ENCODE results near the gene AIG1.

AIG1 gene

GRCh38 chr6:143107440-143107839 is 46.8 kb downstream of the AIG1 start:
- TF ChIP-seq EZH2 (IDR thresholded peaks at IDR 0.05; ENCODE audit: borderline replicate concordance, low read length), result no peak
- no peak for TF ChIP-seq CTCF (IDR thresholded peaks at IDR 0.05; ENCODE audit: low read length)
- H2AFZ ChIP-seq (ENCODE audit: low read length), result no peak overlapping the region
- no peaks in the 10 kb centered on the region for H3F3A ChIP-seq (ENCODE audit: insufficient read depth, low read length)

GRCh38 chr6:143107911-143108761 is 47.4 kb downstream of the AIG1 start:
- no peaks in the 10 kb centered on the region for H3K79me2 ChIP-seq (ENCODE audit: insufficient read depth, low read length)
- no peak overlapping the region for H3K9ac ChIP-seq (ENCODE audit: low read length)
- H3K27ac ChIP-seq (ENCODE audit: low read depth, low read length, poor library complexity, severe bottlenecking), result no peak overlapping the region
- no peaks in the 10 kb centered on the region for H4K20me1 ChIP-seq (ENCODE audit: insufficient read depth, low read length)
- H3K4me1 ChIP-seq (ENCODE audit: insufficient read depth, low read length, severe bottlenecking), result no peaks in the 10 kb centered on the region
- TF ChIP-seq EZH2 (IDR thresholded peaks at IDR 0.05; ENCODE audit: borderline replicate concordance, low read length) (no peak), CTCF (IDR thresholded peaks at IDR 0.05; ENCODE audit: low read length) (no peak)
- H3K9me2 ChIP-seq (ENCODE audit: low read depth, low read length), result no peaks in the 10 kb centered on the region
- H3F3A ChIP-seq (ENCODE audit: insufficient read depth, low read length), result no peaks in the 10 kb centered on the region
- no peak overlapping the region for H3K4me2 ChIP-seq (ENCODE audit: low read length)
- no peaks in the 10 kb centered on the region for H3K36me3 ChIP-seq (ENCODE audit: insufficient read depth, low read length)
- H3K4me3 ChIP-seq (ENCODE audit: low read depth, low read length, poor library complexity, severe bottlenecking), result no peak overlapping the region
- no peaks in the 10 kb centered on the region for H3K27me3 ChIP-seq (ENCODE audit: insufficient read depth, low read length)
- H2AFZ ChIP-seq (ENCODE audit: low read length), result no peak overlapping the region
- no peaks in the 10 kb centered on the region for H3K9me3 ChIP-seq (ENCODE audit: low read length)

More at GRCh38 chr6:143107440-143107839, 46.8 kb downstream of the AIG1 start:
- no peaks in the 10 kb centered on the region for H3K9me2 ChIP-seq (ENCODE audit: low read depth, low read length)
- H3K27ac ChIP-seq (ENCODE audit: low read depth, low read length, poor library complexity, severe bottlenecking), result no peak overlapping the region
- no peaks in the 10 kb centered on the region for H4K20me1 ChIP-seq (ENCODE audit: insufficient read depth, low read length)
- H3K4me1 ChIP-seq (ENCODE audit: insufficient read depth, low read length, severe bottlenecking), result no peaks in the 10 kb centered on the region
- no peak overlapping the region for H3K4me2 ChIP-seq (ENCODE audit: low read length)
- no peaks in the 10 kb centered on the region for H3K9me3 ChIP-seq (ENCODE audit: low read length)
- no peaks in the 10 kb centered on the region for H3K79me2 ChIP-seq (ENCODE audit: insufficient read depth, low read length)
- H3K9ac ChIP-seq (ENCODE audit: low read length), result no peak overlapping the region
- H3K4me3 ChIP-seq (ENCODE audit: low read depth, low read length, poor library complexity, severe bottlenecking), result no peak overlapping the region
- no peaks in the 10 kb centered on the region for H3K27me3 ChIP-seq (ENCODE audit: insufficient read depth, low read length)
- H3K36me3 ChIP-seq (ENCODE audit: insufficient read depth, low read length), result no peaks in the 10 kb centered on the region

GRCh38 chr6:143109196-143109595 is 48.5 kb downstream of the AIG1 start:
- Histone ChIP-seq H2AFZ (ENCODE audit: low read length) (no peak overlapping the region), H3F3A (ENCODE audit: insufficient read depth, low read length) (no peaks in the 10 kb centered on the region), H3K9ac (ENCODE audit: low read length) (no peak overlapping the region), H3K4me1 (ENCODE audit: insufficient read depth, low read length, severe bottlenecking) (no peaks in the 10 kb centered on the region), H3K4me3 (ENCODE audit: low read depth, low read length, poor library complexity, severe bottlenecking) (no peak overlapping the region), H3K9me3 (ENCODE audit: low read length) (no peaks in the 10 kb centered on the region), H3K4me2 (ENCODE audit: low read length) (no peak overlapping the region), H3K79me2 (ENCODE audit: insufficient read depth, low read length) (no peaks in the 10 kb centered on the region), H4K20me1 (ENCODE audit: insufficient read depth, low read length) (no peaks in the 10 kb centered on the region), H3K36me3 (ENCODE audit: insufficient read depth, low read length) (no peaks in the 10 kb centered on the region), H3K27ac (ENCODE audit: low read depth, low read length, poor library complexity, severe bottlenecking) (no peak overlapping the region), H3K27me3 (ENCODE audit: insufficient read depth, low read length) (no peaks in the 10 kb centered on the region), H3K9me2 (ENCODE audit: low read depth, low read length) (no peaks in the 10 kb centered on the region)
- no peak for TF ChIP-seq EZH2 (IDR thresholded peaks at IDR 0.05; ENCODE audit: borderline replicate concordance, low read length)
- no peak for TF ChIP-seq CTCF (IDR thresholded peaks at IDR 0.05; ENCODE audit: low read length)

Data from OCI-LY1 (cell line).